ENCODE data around the gene PAPSS2. TPM values are rescaled to one million over a fixed set of nuclear protein-coding genes. Genes with fewer than 3 reads are reported as not detected.
"Not testable (repeated sequence)": the region's sequence is repeated elsewhere in the genome, so short reads cannot be mapped to it uniquely, and the experiment has no call there.

PAPSS2 gene
- total RNA-seq, 1 donor from 2014 or later: 8.6 TPM

- intact Hi-C loops (cut with DNase I): no loop called here
- no peak for DNase-seq
- ATAC-seq (ENCODE audit: poor library complexity): no peak
Measured at GRCh38 chr10:87636313-87636915, 23.3 kb upstream of the PAPSS2 start.

GRCh38 chr10:87639493-87639892 lies 20.2 kb upstream of the PAPSS2 start:
- no peak for DNase-seq
- no peak for ATAC-seq (ENCODE audit: poor library complexity)
- intact Hi-C loops (cut with DNase I): no loop called here

GRCh38 chr10:87640043-87640442 lies 19.6 kb upstream of the PAPSS2 start:
- intact Hi-C loops (cut with DNase I): no loop called here
- ATAC-seq (ENCODE audit: poor library complexity) (no peak), DNase-seq (no peak)

- ATAC-seq (ENCODE audit: poor library complexity) (no peak), DNase-seq (no peak)
- intact Hi-C loops (cut with DNase I): no loop called here
Measured at GRCh38 chr10:87642486-87642885, 17.2 kb upstream of the PAPSS2 start.

- no peak for ATAC-seq (ENCODE audit: poor library complexity)
- intact Hi-C loops (cut with DNase I): no loop called here
- no peak for DNase-seq
Measured at GRCh38 chr10:87642988-87643387, 16.7 kb upstream of the PAPSS2 start.

GRCh38 chr10:87643920-87644319 lies 15.8 kb upstream of the PAPSS2 start:
- DNase-seq (no peak), ATAC-seq (ENCODE audit: poor library complexity) (no peak)
- intact Hi-C loops (cut with DNase I): no loop called here

- DNase-seq; intact Hi-C loops (cut with DNase I); ATAC-seq (ENCODE audit: poor library complexity): not testable (repeated sequence)
Measured at GRCh38 chr10:87644500-87644899, 15.2 kb upstream of the PAPSS2 start.

GRCh38 chr10:87646192-87646909 lies 13.3 kb upstream of the PAPSS2 start:
- intact Hi-C loops (cut with DNase I): no loop called here

GRCh38 chr10:87646935-87647334 lies 12.7 kb upstream of the PAPSS2 start:
- DNase-seq: no peak
- intact Hi-C loops (cut with DNase I): no loop called here
- no peak for ATAC-seq (ENCODE audit: poor library complexity)

More at GRCh38 chr10:87646192-87646909, 13.3 kb upstream of the PAPSS2 start:
- DNase-seq: no peak
- no peak for ATAC-seq (ENCODE audit: poor library complexity)

- intact Hi-C loops (cut with DNase I): loop anchor here (10.0 kb wide), 1 partner anchor 116 kb away; no protein-coding TSS in a partner anchor
- ATAC-seq (ENCODE audit: poor library complexity) (no peak), DNase-seq (no peak)
Measured at GRCh38 chr10:87650838-87651589, 8.7 kb upstream of the PAPSS2 start.

- ATAC-seq (ENCODE audit: poor library complexity): no peak
- DNase-seq: no peak
- intact Hi-C loops (cut with DNase I): loop anchor here (10.0 kb wide), 1 partner anchor 117 kb away; no protein-coding TSS in a partner anchor
Measured at GRCh38 chr10:87651801-87652200, 7.9 kb upstream of the PAPSS2 start.

- DNase-seq: no peak
- no peak for ATAC-seq (ENCODE audit: poor library complexity)
- intact Hi-C loops (cut with DNase I): loop anchor here (10.0 kb wide), 1 partner anchor 117 kb away; no protein-coding TSS in a partner anchor
Measured at GRCh38 chr10:87652261-87652660, 7.4 kb upstream of the PAPSS2 start.

- ATAC-seq (ENCODE audit: poor library complexity) (no peak), DNase-seq (no peak)
- intact Hi-C loops (cut with DNase I): loop anchor here (2.0 to 10.0 kb wide), 2 partner anchors 81 to 119 kb away; no protein-coding TSS in a partner anchor
Measured at GRCh38 chr10:87654212-87654611, 5.5 kb upstream of the PAPSS2 start.

GRCh38 chr10:87656431-87657072 lies 3.1 kb upstream of the PAPSS2 start:
- DNase-seq (no peak), ATAC-seq (ENCODE audit: poor library complexity) (no peak)
- intact Hi-C loops (cut with DNase I): loop anchor here (10.0 kb wide), 1 partner anchor 122 kb away; no protein-coding TSS in a partner anchor

- intact Hi-C loops (cut with DNase I): loop anchor here (10.0 kb wide), 1 partner anchor 123 kb away; no protein-coding TSS in a partner anchor
- no peak for DNase-seq
Measured at GRCh38 chr10:87657371-87657770, 2.3 kb upstream of the PAPSS2 start.

GRCh38 chr10:87658321-87658795 lies 1.3 kb upstream of the PAPSS2 start:
- intact Hi-C loops (cut with DNase I): loop anchor here (10.0 kb wide), 1 partner anchor 124 kb away; no protein-coding TSS in a partner anchor
- ATAC-seq (ENCODE audit: poor library complexity) (no peak), DNase-seq (no peak)

More at GRCh38 chr10:87657371-87657770, 2.3 kb upstream of the PAPSS2 start:
- peak; percentile 35 for ATAC-seq (ENCODE audit: poor library complexity)

GRCh38 chr10:87658858-87659555 lies 671 bp upstream of the PAPSS2 start:
- intact Hi-C loops (cut with DNase I): loop anchor here (10.0 kb wide), 1 partner anchor 124 kb away; no protein-coding TSS in a partner anchor
- DNase-seq (no peak), ATAC-seq (ENCODE audit: poor library complexity) (no peak)
